Right cardiac atrium (tissue), 5 donors: ENCODE measurements around the gene CD48. TPM values are rescaled to one million over a fixed set of nuclear protein-coding genes. Genes with fewer than 3 reads are reported as not detected.
A peak's percentile ranks its signal among the peaks of the same experiment; 100 is the strongest.

Experiments used
- ATAC-seq, 2 donors: fragments of 200-7000 bp; cut with Tn5 transposase; one replicate each; pipeline versions ENCODE4 v1.8.0 to v1.9.1; 2020; ENCODE audit warnings: moderate library complexity in 2 of 2, mild to moderate bottlenecking in 1 of 2
- DNase-seq, 3 donors: peaks; one replicate each; pipeline ENCODE4 v3.0.0-alpha.2; 2020
- H3K27ac ChIP-seq: one replicate; pipeline ENCODE4 v1.5.1; 2013; ENCODE audit warnings: mild to moderate bottlenecking, low read length, control low read depth, moderate library complexity
- H3K27me3 ChIP-seq: one replicate; pipeline ENCODE4 v1.6.1; 2013; ENCODE audit not compliant: control insufficient read depth, insufficient read depth
- H3K4me1 ChIP-seq: one replicate; pipeline ENCODE4 v1.6.1; 2013; ENCODE audit warnings: low read length; ENCODE audit not compliant: control insufficient read depth, insufficient read depth
- H3K4me3 ChIP-seq: one replicate; pipeline ENCODE4 v1.5.1; 2013; ENCODE audit warnings: low read length, control low read depth
- H3K9me3 ChIP-seq: one replicate; pipeline ENCODE4 v1.6.1; 2013; ENCODE audit warnings: low read length; ENCODE audit not compliant: control insufficient read depth
- WGBS: extraction: QIAGEN DNeasy Blood & Tissue Kit; methylation state at CpG from one replicate; pipeline ENCODE4 v1.1.7; 2013; 5-methylcytosine and 5-hydroxymethylcytosine counted together
- intact Hi-C, 4 donors: fragments of 100-400 bp; cut with DNase I; formaldehyde crosslinking; loops; one replicate each; pipeline versions ENCODE4 v1.11.0 to v1.14.0; 2022 to 2023
- polyA plus RNA-seq: library from polyadenylated mRNA; stranded (reverse); fragments of 200-250 nt; gene quantifications from one replicate; pipeline ENCODE4 v1.2.3, GENCODE V29; 2013
- total RNA-seq, 4 donors: library from RNA; stranded (reverse); fragmentation: NEBNext Ultra II Directional; extraction: Animal tissue kit (Norgen Biotek cat#: 25700); gene quantifications; one replicate each; pipeline ENCODE4 v1.2.1, GENCODE V29; 2021
- donor health status: healthy with polysubstance abuse.
- donor health status: DM: no; HTN: yes; CAD: no.
- donor health status: DM: no; HTN: no; CAD: no.
- donor health status: DM: no; HTN: yes; CAD: no; lungs with severe emphysema.
- donor health status: DM: yes; HTN: yes; CAD: no.

CD48 gene
- total and polyA plus RNA-seq, 5 donors: 0.39 to 4.1 (median 0.96) TPM

DNA sequence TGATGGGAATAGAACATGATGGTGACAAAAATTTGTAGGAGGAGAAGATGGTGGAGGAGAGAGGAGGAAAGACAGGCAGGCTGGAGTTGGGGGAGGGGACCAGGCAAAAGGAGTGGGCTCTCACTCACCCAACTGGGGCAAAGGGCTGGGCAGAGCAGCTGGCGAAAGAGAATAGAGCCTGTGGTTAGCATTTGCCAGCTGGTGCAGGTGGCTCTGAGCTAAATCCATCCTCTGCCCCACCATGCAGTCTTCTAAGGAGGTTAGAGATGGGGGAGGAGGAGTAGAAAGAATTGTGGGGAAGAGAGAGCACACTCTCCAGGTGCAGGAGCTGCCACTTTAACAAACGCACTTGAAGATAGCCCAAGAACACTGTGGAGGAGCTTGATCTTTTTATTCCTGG lies 37.2 kb downstream of the CD48 start:
- DNase-seq: no peak
- Histone ChIP-seq H3K27ac (no peak overlapping the region), H3K27me3 (no peaks in the 10 kb centered on the region), H3K4me3 (no peak overlapping the region), H3K9me3 (peaks cover 2% of the 10 kb centered on the region), H3K4me1 (no peaks in the 10 kb centered on the region)
- intact Hi-C loops: no loop called here
- WGBS: 66% methylated on average over 2 of the region's 2 CpGs
- ATAC-seq: no peak

- intact Hi-C loops: no loop called here
- Histone ChIP-seq H3K27me3 (no peaks in the 10 kb centered on the region), H3K27ac (no peak overlapping the region), H3K9me3 (peaks cover 2% of the 10 kb centered on the region), H3K4me3 (no peak overlapping the region), H3K4me1 (no peaks in the 10 kb centered on the region)
- peak in 1 of 2 donors; percentile 24 for ATAC-seq
- WGBS: 54% methylated on average over 6 of the region's 6 CpGs
- DNase-seq: no peak
Observed at GRCh38 chr1:160672789-160673695, 38.6 kb downstream of the CD48 start.

DNA sequence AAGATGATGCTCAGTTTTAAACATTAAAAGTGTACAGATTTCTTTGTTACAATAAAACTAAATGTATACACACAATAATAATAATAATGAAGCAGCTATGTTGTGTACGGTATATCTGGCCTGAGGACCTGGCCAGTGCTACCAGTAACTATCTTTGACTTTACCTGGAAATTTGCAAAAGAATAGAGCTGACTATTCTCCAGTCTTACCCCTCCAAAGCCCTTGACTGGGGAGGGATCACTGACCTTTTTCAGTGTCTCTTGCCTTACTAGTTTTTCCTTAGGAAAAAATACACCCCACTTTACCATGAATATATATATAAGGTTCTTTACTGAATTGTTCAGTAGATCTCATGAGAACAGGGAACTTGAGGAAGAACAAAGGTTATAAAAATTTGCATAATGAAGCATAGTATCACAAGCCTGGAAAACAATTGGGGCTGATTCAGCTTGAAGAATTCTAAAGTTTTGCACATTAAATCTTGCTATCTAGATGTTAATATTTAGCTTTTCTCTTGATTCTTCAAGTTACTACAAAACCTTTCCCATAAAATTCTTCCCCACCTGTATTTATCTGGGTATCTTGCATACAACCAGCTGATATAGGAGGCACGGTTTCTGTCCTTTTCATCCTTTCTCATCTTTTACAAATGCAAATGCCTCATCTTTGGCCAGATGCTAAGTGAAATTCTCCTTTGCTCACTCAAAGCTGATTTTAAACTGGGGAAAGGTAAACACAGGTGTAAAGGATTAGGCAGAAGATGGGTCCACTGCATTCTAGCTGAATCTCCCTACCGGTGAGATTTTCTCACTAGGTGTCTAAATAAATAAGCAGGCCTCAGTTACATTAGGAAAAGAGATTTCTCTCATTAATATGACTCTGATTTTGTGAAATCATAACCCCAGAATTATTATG lies 39.8 kb downstream of the CD48 start:
- ATAC-seq (no peak), DNase-seq (no peak)
- H3K27ac ChIP-seq: no peak overlapping the region
- WGBS: 63% methylated on average over 3 of the region's 3 CpGs
- H3K27me3 ChIP-seq: no peaks in the 10 kb centered on the region
- intact Hi-C loops: no loop called here
- H3K4me3 ChIP-seq: no peak overlapping the region
- H3K9me3 ChIP-seq: peaks cover 2% of the 10 kb centered on the region
- H3K4me1 ChIP-seq: no peaks in the 10 kb centered on the region

- H3K4me3 ChIP-seq: no peak overlapping the region
- WGBS: 71% methylated on average over 4 of the region's 4 CpGs
- H3K27ac ChIP-seq: no peak overlapping the region
- intact Hi-C loops: no loop called here
- peaks cover 2% of the 10 kb centered on the region for H3K9me3 ChIP-seq
- peaks cover 4% of the 10 kb centered on the region for H3K4me1 ChIP-seq
- H3K27me3 ChIP-seq: no peaks in the 10 kb centered on the region
- ATAC-seq: no peak
- DNase-seq: no peak
Observed at GRCh38 chr1:160670701-160671100, 40.9 kb downstream of the CD48 start.

DNA sequence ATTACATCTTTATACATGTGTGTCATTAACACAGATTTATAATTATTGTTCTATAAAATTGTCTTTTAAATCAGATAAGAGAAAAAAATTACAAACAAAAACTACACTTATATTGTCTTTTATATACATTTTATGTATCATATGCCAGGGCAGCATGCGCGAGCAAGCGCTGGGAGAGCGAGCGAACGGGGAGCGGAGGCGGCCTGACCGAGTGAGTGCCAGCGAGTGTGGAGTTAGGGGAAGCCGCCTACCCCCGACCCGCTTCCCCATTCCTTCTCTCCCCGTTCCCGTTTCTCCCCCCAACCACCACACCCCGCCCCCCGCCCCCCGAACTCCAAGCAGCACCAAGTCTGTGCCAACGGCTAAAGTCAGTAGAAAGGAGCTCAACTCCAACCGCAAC lies 41.8 kb downstream of the CD48 start:
- ATAC-seq: no peak
- WGBS: 98% methylated on average over 20 of the region's 20 CpGs
- Histone ChIP-seq H3K27me3 (no peaks in the 10 kb centered on the region), H3K9me3 (peaks cover 2% of the 10 kb centered on the region), H3K4me3 (no peak overlapping the region), H3K4me1 (peaks cover 4% of the 10 kb centered on the region), H3K27ac (no peak overlapping the region)
- DNase-seq: no peak
- intact Hi-C loops: no loop called here

- intact Hi-C loops: no loop called here
- Histone ChIP-seq H3K27ac (no peak overlapping the region), H3K9me3 (peaks cover 2% of the 10 kb centered on the region), H3K27me3 (no peaks in the 10 kb centered on the region), H3K4me3 (no peak overlapping the region), H3K4me1 (peaks cover 4% of the 10 kb centered on the region)
- DNase-seq: no peak
- ATAC-seq: no peak
Observed at GRCh38 chr1:160669276-160669675, 42.3 kb downstream of the CD48 start.

GRCh38 chr1:160667896-160668295 lies 43.7 kb downstream of the CD48 start:
- Histone ChIP-seq H3K9me3 (peaks cover 2% of the 10 kb centered on the region), H3K27ac (no peak overlapping the region), H3K4me3 (no peak overlapping the region), H3K4me1 (peaks cover 4% of the 10 kb centered on the region), H3K27me3 (no peaks in the 10 kb centered on the region)
- no peak for ATAC-seq
- 84% methylated on average over 2 of the region's 2 CpGs for WGBS
- intact Hi-C loops: no loop called here
- DNase-seq: no peak

GRCh38 chr1:160666079-160666442 lies 45.6 kb downstream of the CD48 start:
- no peak overlapping the region for H3K4me3 ChIP-seq
- H3K9me3 ChIP-seq: peaks cover 2% of the 10 kb centered on the region
- peaks cover 4% of the 10 kb centered on the region for H3K4me1 ChIP-seq
- H3K27me3 ChIP-seq: no peaks in the 10 kb centered on the region
- WGBS: 48% methylated on average over 3 of the region's 3 CpGs
- peak overlapping the region; percentile 80 for H3K27ac ChIP-seq
- intact Hi-C loops: no loop called here
- ATAC-seq: peak; percentile 58 to 73
- no peak for DNase-seq

GRCh38 chr1:160665330-160666078 lies 46.1 kb downstream of the CD48 start:
- peak; percentile 82 to 91 (median 83) for DNase-seq
- Histone ChIP-seq H3K4me3 (no peak overlapping the region), H3K4me1 (peaks cover 4% of the 10 kb centered on the region), H3K27ac (peak overlapping the region; percentile 37), H3K27me3 (no peaks in the 10 kb centered on the region), H3K9me3 (peaks cover under 1% of the 10 kb centered on the region)
- peak; percentile 89 to 93 for ATAC-seq
- WGBS: 18% methylated on average over 6 of the region's 6 CpGs
- intact Hi-C loops: no loop called here

DNA sequence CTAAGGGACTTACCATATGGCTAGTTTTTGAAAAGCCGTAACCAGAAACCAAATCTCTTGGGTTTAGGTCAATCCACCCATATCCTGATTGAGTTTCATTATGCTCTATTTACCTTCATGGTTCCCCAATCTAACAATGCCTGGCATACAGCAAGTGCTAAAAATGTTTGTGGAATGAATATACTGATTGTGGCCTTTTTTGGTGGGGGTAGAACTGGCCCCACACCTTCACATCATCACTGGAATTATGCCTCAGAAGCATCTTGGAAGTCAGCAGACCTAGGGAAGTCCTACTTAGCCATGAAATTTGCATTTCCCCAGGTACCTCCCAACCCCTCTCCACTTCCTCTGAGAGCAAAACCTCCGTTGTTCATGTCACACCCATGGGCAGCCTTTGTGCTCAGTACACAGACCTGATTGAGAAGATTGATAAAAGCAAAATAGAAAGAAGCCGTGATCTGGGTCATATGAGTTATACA lies 47.0 kb downstream of the CD48 start:
- 69% methylated on average over 3 of the region's 3 CpGs for WGBS
- no peaks in the 10 kb centered on the region for H3K27me3 ChIP-seq
- H3K9me3 ChIP-seq: no peaks in the 10 kb centered on the region
- DNase-seq: no peak
- peak in 1 of 2 donors; percentile 22 for ATAC-seq
- no peak overlapping the region for H3K27ac ChIP-seq
- no peak overlapping the region for H3K4me3 ChIP-seq
- H3K4me1 ChIP-seq: peaks cover 4% of the 10 kb centered on the region
- intact Hi-C loops: no loop called here
